ENCODE results near the gene CNTD1.
"Not testable (repeated sequence)": the region's sequence is repeated elsewhere in the genome, so short reads cannot be mapped to it uniquely, and the experiment has no call there.

Gene CNTD1

DNA sequence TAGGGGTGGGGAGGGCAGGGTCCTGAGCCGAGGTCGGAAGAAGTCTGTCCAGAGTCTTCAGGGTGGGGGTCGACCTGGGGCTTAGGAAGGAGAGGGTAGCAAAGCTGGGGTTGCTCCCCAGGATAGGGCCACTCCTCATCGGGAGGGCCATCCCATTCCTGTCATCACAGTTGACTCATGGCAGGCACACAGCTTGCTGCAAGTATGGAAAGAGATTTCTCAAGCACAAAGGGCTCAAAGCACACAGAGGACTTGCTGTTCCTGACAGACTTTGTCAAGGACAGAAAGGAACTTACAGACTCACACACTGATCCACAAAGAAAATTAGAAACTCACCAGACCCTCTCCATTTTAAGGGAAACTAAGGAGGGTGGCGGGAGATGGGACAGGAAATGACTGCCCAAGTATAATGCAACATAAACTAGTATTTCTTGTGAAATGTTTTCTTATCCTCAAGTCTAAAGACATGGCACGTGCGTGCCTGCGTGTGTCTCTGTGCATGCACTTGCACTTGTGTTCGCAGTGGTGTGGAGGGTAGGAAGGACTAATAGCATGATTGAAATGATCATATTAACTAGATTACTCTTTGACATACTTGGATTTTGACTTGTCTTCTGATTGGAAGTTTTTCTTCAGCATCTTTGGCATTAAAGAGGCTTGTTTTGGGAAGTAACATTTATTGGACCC lies 48.1 kb downstream of the CNTD1 start:
- no peak overlapping the region for H3K27ac ChIP-seq (ENCODE audit: insufficient read depth, low read depth, low read length, poor library complexity, severe bottlenecking)
- H3K4me3 ChIP-seq (ENCODE audit: insufficient read depth, low read depth, low read length) = no peak overlapping the region
- WGBS, 2 experiments = 89 to 93% methylated on average over 9 of the region's 9 CpGs
- peaks cover 8% of the 10 kb centered on the region for H3K4me1 ChIP-seq (ENCODE audit: control insufficient read depth, insufficient read depth, low read length)
- no peaks in the 10 kb centered on the region for H3K9me3 ChIP-seq (ENCODE audit: control insufficient read depth, low read length)
- H3K27me3 ChIP-seq (ENCODE audit: control insufficient read depth, insufficient read depth, low read length, poor library complexity, severe bottlenecking) = no peaks in the 10 kb centered on the region
- H3K36me3 ChIP-seq (ENCODE audit: control insufficient read depth, insufficient read depth, low read length) = peaks cover 17% of the 10 kb centered on the region

DNA sequence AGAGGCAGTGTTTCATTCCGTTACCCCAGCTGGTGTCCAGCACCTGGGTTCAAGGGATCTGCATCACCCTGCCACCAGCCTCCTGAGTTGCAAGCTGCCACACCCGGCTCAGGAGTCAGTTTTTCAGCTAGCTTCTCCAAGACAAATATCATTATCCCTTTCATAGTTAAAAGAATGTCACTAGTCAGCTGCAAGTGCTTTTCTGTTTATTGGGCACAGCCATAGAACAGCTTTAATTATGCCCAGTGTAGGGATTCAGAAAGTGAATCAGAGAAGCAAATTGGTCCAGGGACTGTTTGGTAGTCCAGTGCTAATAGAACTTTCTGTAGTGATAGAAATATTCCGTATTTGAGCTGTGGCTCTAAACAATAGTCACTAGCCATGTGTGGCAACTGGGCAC lies 49.4 kb downstream of the CNTD1 start:
- Histone ChIP-seq H3K4me1 (ENCODE audit: control insufficient read depth, insufficient read depth, low read length) (peaks cover 8% of the 10 kb centered on the region), H3K4me3 (ENCODE audit: insufficient read depth, low read depth, low read length) (no peak overlapping the region), H3K27ac (ENCODE audit: insufficient read depth, low read depth, low read length, poor library complexity, severe bottlenecking) (no peak overlapping the region), H3K9me3 (ENCODE audit: control insufficient read depth, low read length) (no peaks in the 10 kb centered on the region), H3K27me3 (ENCODE audit: control insufficient read depth, insufficient read depth, low read length, poor library complexity, severe bottlenecking) (no peaks in the 10 kb centered on the region), H3K36me3 (ENCODE audit: control insufficient read depth, insufficient read depth, low read length) (peaks cover 8% of the 10 kb centered on the region)
- 90 to 93% methylated on average over 3 of the region's 3 CpGs for WGBS, 2 experiments

DNA sequence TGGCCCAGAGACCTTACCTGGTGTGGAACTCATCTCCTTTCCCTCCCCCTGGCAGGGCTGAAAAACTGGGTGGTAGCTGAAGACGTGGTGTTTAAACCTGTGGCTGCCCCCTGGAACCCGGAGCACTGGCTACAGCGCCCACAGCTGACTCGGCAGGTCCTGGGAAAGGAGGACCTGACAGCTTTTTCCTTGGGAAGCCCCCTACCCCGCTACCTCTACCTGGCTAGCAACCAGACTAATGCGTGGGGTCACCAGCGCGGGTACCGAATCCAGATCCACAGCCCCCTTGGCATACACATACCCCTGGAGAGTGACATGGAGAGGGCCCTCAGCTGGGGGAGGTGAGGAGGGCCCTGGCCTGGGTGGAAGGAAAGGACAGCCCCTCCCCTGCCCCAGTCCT lies 50.4 kb downstream of the CNTD1 start:
- H3K4me1 ChIP-seq (ENCODE audit: control insufficient read depth, insufficient read depth, low read length) = peaks cover 8% of the 10 kb centered on the region

DNA sequence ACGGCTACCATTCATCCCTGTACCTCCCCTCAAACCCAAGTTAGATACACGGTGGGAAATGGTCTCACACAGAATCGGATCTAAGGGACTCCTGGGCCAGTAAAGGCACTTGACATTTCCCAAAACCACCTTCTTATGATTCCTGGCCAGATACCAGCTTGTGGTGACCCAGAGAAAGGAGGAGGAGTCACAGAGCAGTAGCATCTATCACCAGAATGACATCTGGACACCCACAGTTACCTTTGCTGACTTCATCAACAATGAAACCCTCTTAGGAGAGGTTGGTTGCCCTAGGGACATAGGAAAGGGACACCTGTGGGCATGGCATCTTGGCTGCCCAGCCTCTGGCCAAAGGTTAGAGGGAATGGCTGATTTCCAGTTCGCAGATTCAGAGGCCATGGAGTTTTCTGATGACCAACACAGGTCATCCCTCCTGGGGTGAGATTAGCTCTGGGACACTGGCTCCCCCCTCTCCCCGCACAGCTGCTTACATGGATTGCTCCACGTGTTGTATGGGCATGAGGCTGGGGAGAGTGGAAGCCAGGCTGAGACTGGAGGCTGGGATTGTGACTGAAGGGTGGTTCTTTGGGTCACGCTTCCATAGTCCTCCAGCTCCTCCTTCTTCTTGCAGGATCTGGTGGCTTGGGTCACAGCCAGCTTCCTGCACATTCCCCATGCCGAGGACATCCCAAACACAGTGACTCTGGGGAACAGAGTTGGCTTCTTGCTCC lies 51.0 kb downstream of the CNTD1 start:
- no peak overlapping the region for H3K4me3 ChIP-seq (ENCODE audit: insufficient read depth, low read depth, low read length)
- H3K4me1 ChIP-seq (ENCODE audit: control insufficient read depth, insufficient read depth, low read length) = peaks cover 8% of the 10 kb centered on the region
- H3K27ac ChIP-seq (ENCODE audit: insufficient read depth, low read depth, low read length, poor library complexity, severe bottlenecking) = no peak overlapping the region
- no peaks in the 10 kb centered on the region for H3K9me3 ChIP-seq (ENCODE audit: control insufficient read depth, low read length)
- WGBS, 2 experiments = 87 to 88% methylated on average over 8 of the region's 8 CpGs
- peaks cover 4% of the 10 kb centered on the region for H3K36me3 ChIP-seq (ENCODE audit: control insufficient read depth, insufficient read depth, low read length)
- H3K27me3 ChIP-seq (ENCODE audit: control insufficient read depth, insufficient read depth, low read length, poor library complexity, severe bottlenecking) = no peaks in the 10 kb centered on the region

More for the DNA sequence above, 50.4 kb downstream of the CNTD1 start:
- no peak overlapping the region for H3K4me3 ChIP-seq (ENCODE audit: insufficient read depth, low read depth, low read length)
- WGBS, 2 experiments = 92 to 93% methylated on average over 5 to 9 of the region's 9 CpGs
- H3K27me3 ChIP-seq (ENCODE audit: control insufficient read depth, insufficient read depth, low read length, poor library complexity, severe bottlenecking) = no peaks in the 10 kb centered on the region
- no peak overlapping the region for H3K27ac ChIP-seq (ENCODE audit: insufficient read depth, low read depth, low read length, poor library complexity, severe bottlenecking)
- no peaks in the 10 kb centered on the region for H3K9me3 ChIP-seq (ENCODE audit: control insufficient read depth, low read length)
- peaks cover 6% of the 10 kb centered on the region for H3K36me3 ChIP-seq (ENCODE audit: control insufficient read depth, insufficient read depth, low read length)

DNA sequence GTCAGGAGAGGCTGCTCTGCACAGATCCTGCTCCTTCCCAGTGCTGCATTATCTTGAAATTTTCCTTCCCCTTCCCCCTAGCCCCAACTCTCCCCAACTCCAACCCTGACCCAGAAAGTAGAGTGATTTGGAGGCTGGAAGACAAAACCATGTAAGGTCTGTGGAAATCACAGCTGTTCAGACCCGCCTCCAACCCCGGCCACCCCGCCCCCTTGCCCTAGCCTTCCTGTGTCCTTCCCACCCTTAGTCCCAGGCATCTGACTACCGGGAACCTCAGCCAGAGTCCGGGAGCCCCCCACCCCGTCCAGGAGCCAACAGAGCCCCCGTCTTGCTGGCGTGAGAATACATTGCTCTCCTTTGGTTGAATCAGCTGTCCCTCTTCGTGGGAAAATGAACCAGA lies 52.3 kb downstream of the CNTD1 start, which contains the start of gene AOC3:
Gene AOC3 (plus strand): TSS at position 246 of the 400 bp plus-strand sequence. CDS start 145 bp downstream, at position 391.
- Histone ChIP-seq H3K4me1 (ENCODE audit: control insufficient read depth, insufficient read depth, low read length) (peaks cover 8% of the 10 kb centered on the region), H3K27me3 (ENCODE audit: control insufficient read depth, insufficient read depth, low read length, poor library complexity, severe bottlenecking) (no peaks in the 10 kb centered on the region), H3K36me3 (ENCODE audit: control insufficient read depth, insufficient read depth, low read length) (no peaks in the 10 kb centered on the region), H3K9me3 (ENCODE audit: control insufficient read depth, low read length) (no peaks in the 10 kb centered on the region), H3K4me3 (ENCODE audit: insufficient read depth, low read depth, low read length) (no peak within 1 kb of the TSS), H3K27ac (ENCODE audit: insufficient read depth, low read depth, low read length, poor library complexity, severe bottlenecking) (no peak within 1 kb of the TSS)
- WGBS, 2 experiments = 81 to 84% methylated on average over 9 of the region's 9 CpGs

DNA sequence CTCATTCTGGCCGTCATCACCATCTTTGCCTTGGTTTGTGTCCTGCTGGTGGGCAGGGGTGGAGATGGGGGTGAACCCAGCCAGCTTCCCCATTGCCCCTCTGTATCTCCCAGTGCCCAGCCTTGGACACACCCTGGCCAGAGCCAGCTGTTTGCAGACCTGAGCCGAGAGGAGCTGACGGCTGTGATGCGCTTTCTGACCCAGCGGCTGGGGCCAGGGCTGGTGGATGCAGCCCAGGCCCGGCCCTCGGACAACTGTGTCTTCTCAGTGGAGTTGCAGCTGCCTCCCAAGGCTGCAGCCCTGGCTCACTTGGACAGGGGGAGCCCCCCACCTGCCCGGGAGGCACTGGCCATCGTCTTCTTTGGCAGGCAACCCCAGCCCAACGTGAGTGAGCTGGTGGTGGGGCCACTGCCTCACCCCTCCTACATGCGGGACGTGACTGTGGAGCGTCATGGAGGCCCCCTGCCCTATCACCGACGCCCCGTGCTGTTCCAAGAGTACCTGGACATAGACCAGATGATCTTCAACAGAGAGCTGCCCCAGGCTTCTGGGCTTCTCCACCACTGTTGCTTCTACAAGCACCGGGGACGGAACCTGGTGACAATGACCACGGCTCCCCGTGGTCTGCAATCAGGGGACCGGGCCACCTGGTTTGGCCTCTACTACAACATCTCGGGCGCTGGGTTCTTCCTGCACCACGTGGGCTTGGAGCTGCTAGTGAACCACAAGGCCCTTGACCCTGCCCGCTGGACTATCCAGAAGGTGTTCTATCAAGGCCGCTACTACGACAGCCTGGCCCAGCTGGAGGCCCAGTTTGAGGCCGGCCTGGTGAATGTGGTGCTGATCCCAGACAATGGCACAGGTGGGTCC lies 52.9 kb downstream of the CNTD1 start:
- H3K4me3 ChIP-seq (ENCODE audit: insufficient read depth, low read depth, low read length); H3K27me3 ChIP-seq (ENCODE audit: control insufficient read depth, insufficient read depth, low read length, poor library complexity, severe bottlenecking); H3K27ac ChIP-seq (ENCODE audit: insufficient read depth, low read depth, low read length, poor library complexity, severe bottlenecking); H3K36me3 ChIP-seq (ENCODE audit: control insufficient read depth, insufficient read depth, low read length); H3K4me1 ChIP-seq (ENCODE audit: control insufficient read depth, insufficient read depth, low read length); H3K9me3 ChIP-seq (ENCODE audit: control insufficient read depth, low read length): not testable (repeated sequence)
- 95 to 96% methylated on average over 21 to 22 of the region's 28 CpGs for WGBS, 2 experiments

DNA sequence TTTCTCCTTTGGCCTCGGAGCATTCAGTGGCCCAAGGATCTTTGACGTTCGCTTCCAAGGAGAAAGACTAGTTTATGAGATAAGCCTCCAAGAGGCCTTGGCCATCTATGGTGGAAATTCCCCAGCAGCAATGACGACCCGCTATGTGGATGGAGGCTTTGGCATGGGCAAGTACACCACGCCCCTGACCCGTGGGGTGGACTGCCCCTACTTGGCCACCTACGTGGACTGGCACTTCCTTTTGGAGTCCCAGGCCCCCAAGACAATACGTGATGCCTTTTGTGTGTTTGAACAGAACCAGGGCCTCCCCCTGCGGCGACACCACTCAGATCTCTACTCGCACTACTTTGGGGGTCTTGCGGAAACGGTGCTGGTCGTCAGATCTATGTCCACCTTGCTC lies 53.7 kb downstream of the CNTD1 start:
- Histone ChIP-seq H3K4me1 (ENCODE audit: control insufficient read depth, insufficient read depth, low read length) (peaks cover 8% of the 10 kb centered on the region), H3K9me3 (ENCODE audit: control insufficient read depth, low read length) (no peaks in the 10 kb centered on the region), H3K4me3 (ENCODE audit: insufficient read depth, low read depth, low read length) (no peak overlapping the region), H3K36me3 (ENCODE audit: control insufficient read depth, insufficient read depth, low read length) (no peaks in the 10 kb centered on the region), H3K27ac (ENCODE audit: insufficient read depth, low read depth, low read length, poor library complexity, severe bottlenecking) (no peak overlapping the region), H3K27me3 (ENCODE audit: control insufficient read depth, insufficient read depth, low read length, poor library complexity, severe bottlenecking) (no peaks in the 10 kb centered on the region)
- 95 to 96% methylated on average over 15 of the region's 15 CpGs for WGBS, 2 experiments

- no peaks in the 10 kb centered on the region for H3K27me3 ChIP-seq (ENCODE audit: control insufficient read depth, insufficient read depth, low read length, poor library complexity, severe bottlenecking)
- no peak overlapping the region for H3K27ac ChIP-seq (ENCODE audit: insufficient read depth, low read depth, low read length, poor library complexity, severe bottlenecking)
- WGBS, 2 experiments = 87 to 88% methylated on average over 4 of the region's 4 CpGs
- H3K4me1 ChIP-seq (ENCODE audit: control insufficient read depth, insufficient read depth, low read length) = peaks cover 8% of the 10 kb centered on the region
- no peaks in the 10 kb centered on the region for H3K36me3 ChIP-seq (ENCODE audit: control insufficient read depth, insufficient read depth, low read length)
- H3K9me3 ChIP-seq (ENCODE audit: control insufficient read depth, low read length) = no peaks in the 10 kb centered on the region
- H3K4me3 ChIP-seq (ENCODE audit: insufficient read depth, low read depth, low read length) = no peak overlapping the region
Measured at GRCh38 chr17:42853004-42853403, 54.3 kb downstream of the CNTD1 start.

GRCh38 chr17:42853597-42853967 lies 54.9 kb downstream of the CNTD1 start:
- no peak overlapping the region for H3K27ac ChIP-seq (ENCODE audit: insufficient read depth, low read depth, low read length, poor library complexity, severe bottlenecking)
- H3K4me3 ChIP-seq (ENCODE audit: insufficient read depth, low read depth, low read length) = no peak overlapping the region
- WGBS, 2 experiments = 89 to 91% methylated on average over 5 of the region's 5 CpGs
- no peaks in the 10 kb centered on the region for H3K36me3 ChIP-seq (ENCODE audit: control insufficient read depth, insufficient read depth, low read length)
- no peaks in the 10 kb centered on the region for H3K27me3 ChIP-seq (ENCODE audit: control insufficient read depth, insufficient read depth, low read length, poor library complexity, severe bottlenecking)
- no peaks in the 10 kb centered on the region for H3K9me3 ChIP-seq (ENCODE audit: control insufficient read depth, low read length)
- H3K4me1 ChIP-seq (ENCODE audit: control insufficient read depth, insufficient read depth, low read length) = peaks cover 8% of the 10 kb centered on the region

Measured in ectodermal cell (in vitro differentiated cells).